GM19397 (cell line): Measurements from ENCODE around the gene DGCR6L.
"Not testable (repeated sequence)": the region's sequence is repeated elsewhere in the genome, so short reads cannot be mapped to it uniquely, and the experiment has no call there.

Experiments used
- ATAC-seq: cut with Tn5 transposase; IDR thresholded peaks from one replicate; pipeline ENCODE4 v1.9.1; 2021; ENCODE audit warnings: mild to moderate bottlenecking, moderate library complexity; ENCODE audit not compliant: unreplicated experiment

The DGCR6L gene

GRCh38 chr22:20292673-20293232, 27.1 kb downstream of the DGCR6L start:
- no peak for ATAC-seq

- ATAC-seq = no peak
These were observed 27.8 kb downstream of the DGCR6L start for GRCh38 chr22:20292108-20292507.

GRCh38 chr22:20291604-20292063, 28.2 kb downstream of the DGCR6L start:
- no peak for ATAC-seq

DNA sequence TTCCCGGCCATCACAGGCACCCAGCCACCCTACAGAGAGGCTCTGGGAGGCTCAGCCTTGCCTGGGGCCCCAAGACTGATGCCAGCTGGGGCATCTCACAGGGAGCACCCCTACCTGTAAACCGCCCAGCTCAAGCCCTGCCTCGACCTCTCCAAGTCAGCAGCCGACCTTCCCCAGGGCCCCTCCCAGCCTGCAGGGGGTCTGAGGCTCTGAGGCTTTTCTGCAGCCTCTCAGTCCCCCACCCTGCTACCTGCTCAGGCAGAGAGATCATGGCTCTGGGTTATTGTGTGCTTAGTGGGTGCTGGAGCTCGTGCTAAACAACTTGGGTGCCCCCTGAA, 28.6 kb downstream of the DGCR6L start:
- no peak for ATAC-seq

DNA sequence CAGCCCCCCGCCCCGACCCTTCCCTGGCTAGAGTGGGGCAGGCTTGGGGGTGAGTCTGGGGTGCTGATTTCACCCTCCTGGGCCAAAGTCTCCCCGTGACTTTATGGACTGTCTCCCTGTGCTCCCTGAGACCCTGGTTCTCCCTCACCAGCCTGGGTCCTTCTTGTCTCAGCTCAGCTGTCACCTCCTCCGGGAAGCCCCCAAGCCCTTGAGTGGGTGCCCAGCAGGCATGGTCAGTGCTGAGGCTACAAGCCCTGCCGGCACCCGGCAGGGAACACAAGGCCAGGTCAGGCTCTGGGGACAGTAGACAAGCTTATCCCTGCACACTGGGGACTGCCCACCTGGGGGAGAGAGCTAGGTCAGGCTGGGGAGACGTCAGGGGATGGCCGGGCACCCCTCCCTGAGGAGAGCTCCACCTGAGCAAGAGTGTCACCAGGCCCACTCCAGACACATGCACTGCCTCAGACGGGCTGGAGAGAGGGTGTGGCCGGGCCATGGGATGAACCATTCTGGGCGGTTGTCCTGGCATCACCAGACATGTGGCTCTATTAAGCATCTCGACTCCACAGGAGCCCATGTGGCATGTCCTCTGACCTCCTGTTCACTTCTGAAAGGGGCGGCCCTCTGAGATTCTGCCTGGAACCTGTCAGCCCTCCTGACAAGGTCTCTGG, 29.1 kb downstream of the DGCR6L start:
- ATAC-seq = no peak

- no peak for ATAC-seq
These were observed 29.8 kb downstream of the DGCR6L start for GRCh38 chr22:20290045-20290392.

GRCh38 chr22:20289182-20290044, 30.4 kb downstream of the DGCR6L start:
- not testable (repeated sequence) for ATAC-seq

- not testable (repeated sequence) for ATAC-seq
These were observed 33.0 kb downstream of the DGCR6L start for GRCh38 chr22:20286784-20287423.

DNA sequence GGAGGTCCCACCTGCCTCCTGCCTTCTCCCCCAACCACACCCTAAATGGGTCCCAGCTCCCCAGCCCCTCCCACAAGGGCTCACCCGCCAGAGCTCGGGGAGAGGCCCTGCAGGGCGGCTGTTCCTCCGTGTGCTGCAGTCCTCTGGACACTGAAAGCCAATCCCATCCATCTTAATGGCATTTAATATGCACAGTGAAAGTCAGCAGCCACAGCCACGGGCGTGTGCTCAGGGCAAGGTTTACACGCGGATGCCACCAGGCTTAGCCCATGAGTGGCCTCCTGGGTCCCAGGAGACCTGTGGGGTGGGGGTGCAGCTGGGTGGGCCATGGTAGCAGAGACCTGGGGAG, 33.6 kb downstream of the DGCR6L start:
- ATAC-seq = not testable (repeated sequence)

DNA sequence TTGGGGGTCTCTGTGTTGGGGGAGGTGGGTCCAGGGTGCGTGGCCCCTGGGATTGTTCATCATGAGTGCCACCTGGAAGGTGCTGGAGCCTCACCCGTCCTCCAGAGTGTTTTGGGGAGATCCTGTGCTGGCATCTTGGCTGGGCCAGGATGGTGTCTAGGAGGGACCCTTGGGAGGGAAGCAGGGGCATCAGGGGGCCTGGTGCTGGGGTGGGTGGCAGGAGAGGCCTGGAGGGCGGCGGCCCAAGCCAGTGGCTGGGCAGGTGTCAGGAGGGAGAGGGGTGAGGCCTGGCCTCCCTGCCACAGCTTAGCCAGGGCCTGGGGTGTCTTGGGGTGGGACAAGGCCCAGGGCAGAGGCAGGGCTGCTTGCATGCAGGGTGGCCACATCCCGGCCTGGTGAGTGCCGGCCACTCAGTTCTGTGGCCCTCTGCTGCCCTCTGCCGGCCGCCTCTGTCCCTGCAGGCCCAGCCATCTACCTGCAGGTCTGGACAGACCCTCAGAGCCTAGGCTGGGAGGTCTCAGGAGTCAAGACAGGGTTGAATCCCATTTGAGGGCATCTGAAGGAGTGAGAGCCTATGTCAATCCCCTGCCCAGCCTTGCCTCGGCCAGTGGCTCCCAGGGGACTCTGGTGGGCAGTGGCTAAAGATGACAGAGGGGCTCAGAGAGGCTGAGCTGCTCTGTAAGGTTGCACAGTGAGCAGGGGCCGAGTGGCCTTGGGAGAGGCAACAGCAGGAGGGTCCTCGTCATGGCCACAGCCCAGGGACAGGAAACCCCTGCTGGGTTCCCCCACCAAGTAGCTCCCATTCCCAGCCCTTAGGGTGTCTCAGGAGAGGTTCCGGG, 34.2 kb downstream of the DGCR6L start:
- ATAC-seq = not testable (repeated sequence)

- ATAC-seq = no peak
These were observed 35.3 kb downstream of the DGCR6L start for GRCh38 chr22:20284471-20285086.

DNA sequence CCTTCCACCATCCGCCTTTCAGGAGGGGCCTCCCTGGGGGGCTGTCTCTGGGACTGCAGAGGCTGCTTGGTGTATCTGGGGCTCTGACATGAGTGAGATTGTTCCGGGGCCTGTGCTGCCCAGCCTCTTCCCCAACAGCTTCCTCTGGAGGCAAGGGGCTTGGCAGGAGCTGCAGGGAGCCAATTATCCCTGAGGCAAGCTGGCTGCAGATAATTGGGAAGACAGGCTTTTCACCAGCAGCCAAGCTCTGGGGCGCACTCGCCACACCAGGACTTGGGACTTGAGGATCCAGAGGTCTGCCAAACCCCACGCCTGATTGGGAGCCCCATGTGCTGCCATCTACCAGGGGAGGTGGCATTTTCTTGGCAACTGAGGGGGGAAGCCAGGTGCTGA, 36.2 kb downstream of the DGCR6L start:
- ATAC-seq = no peak

- ATAC-seq = no peak
These were observed 36.8 kb downstream of the DGCR6L start for GRCh38 chr22:20282901-20283673.

DNA sequence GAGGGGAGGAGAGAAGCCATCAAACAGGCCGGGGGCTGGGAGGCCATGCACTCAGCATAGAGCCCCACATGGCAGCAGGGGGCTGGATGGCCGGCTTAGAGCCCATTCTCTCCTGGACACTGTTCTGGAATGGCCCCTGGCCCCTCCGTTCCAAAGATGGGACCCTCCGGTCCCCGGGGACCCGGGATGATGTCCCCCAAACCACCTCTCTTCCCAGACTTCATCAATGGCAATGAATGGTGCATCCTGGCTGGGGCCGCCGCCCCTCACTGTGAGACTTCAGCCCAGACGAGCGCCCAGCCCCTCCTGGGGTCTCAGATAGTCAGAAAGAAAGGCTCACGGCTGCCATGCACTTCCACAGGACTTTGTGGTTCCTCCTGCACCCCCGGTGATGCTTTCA, 38.0 kb downstream of the DGCR6L start:
- ATAC-seq = no peak

DNA sequence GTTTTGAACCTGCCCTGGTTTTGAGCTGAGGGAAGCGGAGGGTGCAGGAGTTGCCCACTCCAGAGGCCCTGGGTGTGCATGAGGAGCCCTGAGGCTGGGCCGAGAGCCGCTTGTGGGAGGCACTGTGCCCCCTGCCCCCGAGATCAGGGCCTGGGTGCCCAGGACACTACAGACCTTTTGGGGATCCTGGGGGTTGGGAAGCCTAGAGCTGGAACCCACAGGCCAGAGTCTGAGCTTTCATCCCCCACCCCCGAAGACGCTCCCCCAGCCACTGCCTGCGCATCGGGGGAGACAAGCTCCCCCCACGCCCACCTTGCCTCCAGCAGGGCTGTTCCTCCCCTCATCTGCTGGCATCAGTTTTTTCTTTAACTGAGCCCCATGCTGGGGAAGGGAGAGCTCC, 38.4 kb downstream of the DGCR6L start:
- ATAC-seq = not testable (repeated sequence)

GRCh38 chr22:20280866-20281265, 39.0 kb downstream of the DGCR6L start:
- no peak for ATAC-seq

DNA sequence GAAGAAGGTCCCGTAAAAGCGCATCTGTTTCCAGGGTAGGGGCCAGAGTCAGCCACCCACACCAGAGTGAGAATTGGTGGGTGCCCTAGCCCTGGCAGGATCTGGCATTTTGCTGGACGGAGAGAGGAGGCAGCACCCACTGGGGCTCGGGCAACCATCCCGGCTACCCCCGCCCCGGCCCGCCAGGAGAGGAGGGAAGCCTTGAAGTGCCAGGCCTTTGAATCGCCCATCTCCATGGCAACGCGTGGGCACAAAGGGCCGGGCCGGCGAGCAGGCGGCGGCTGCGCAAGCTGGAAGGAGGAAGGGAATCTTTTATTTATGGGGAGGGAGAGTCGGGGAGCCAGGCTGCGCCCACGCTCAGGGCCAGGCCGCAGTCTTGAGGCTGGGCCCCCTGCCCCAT, 39.7 kb downstream of the DGCR6L start:
- not testable (repeated sequence) for ATAC-seq

DNA sequence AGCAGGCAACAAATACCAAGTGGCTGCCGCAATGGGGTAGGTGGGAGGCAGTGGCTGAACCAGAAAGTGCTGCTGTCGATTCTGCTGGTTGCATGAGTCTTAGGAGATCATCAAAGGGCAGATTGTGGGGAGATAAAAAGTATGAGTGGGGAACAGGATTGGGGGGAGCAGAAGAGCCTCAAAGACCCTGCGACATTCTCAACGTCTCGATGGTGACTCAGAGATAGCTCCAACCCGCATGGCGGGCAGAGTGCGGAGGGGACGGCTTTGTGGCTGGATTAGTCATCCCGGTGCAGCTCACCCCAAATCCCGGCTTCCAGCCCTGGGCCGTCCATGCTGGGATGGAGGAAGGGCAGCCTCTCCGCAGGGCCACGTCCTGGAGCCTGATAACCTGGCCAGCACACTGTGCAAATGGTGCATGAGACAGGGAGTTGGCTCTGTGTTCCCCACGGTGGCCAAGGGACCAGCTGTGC, 40.2 kb downstream of the DGCR6L start:
- no peak for ATAC-seq

DNA sequence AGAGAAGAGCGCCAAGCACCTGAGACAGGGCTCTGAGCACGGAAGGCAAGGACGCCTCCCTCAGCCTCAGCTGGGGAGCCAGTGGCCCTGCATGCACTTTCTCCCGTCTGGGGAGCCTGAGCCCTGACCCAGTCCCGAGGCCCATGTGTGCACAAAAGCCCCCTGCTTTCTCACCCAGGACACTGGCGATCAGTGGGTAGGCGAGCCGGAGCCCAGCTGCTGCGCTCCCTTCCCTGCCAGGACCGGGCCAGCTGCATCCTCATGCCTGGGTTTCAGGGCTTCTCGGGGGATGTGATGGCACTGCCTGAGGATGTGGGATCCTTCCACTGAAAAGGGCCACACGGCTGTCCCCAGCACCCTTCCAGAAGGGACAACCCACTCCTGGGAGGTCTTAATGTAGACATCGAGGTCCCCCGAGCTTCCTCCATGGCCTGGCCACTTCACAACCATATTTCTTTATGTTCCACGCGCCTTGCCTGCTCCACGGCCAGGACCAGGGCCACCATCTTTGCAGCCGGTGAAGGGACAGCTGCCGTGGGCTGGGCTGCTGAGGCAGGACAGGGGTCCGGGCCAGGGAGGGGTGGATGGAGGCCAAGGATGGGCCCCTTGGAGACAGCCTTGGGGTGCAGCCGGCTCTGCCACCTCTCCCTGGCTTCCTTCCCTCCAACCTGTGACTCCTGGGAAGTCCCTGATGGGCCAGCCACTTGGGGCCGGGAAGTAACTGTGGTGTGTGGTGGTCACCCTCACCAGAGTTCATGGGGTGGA, 41.0 kb downstream of the DGCR6L start:
- ATAC-seq = not testable (repeated sequence)
